ENCODE results near the gene ZNF662. TPM values are rescaled to one million over a fixed set of nuclear protein-coding genes. Genes with fewer than 3 reads are reported as not detected.

Gene ZNF662
- total RNA-seq, 1 donor from 2014 or later: 7.7 TPM

- H3K36me3 ChIP-seq: no peaks in the 10 kb centered on the region
- H3K4me1 ChIP-seq: no peaks in the 10 kb centered on the region
- H3K4me3 ChIP-seq: no peak overlapping the region
- no peak for DNase-seq (ENCODE audit: low spot score in 2 of 2)
- no peak overlapping the region for H3K27ac ChIP-seq
- TF ChIP-seq CTCF (IDR thresholded peaks at IDR 0.05): no peak
- H3K9me3 ChIP-seq: peaks cover 0 to 25% of the 10 kb centered on the region in 2 donors
- intact Hi-C loops (cut with DNase I): no loop called here
- H3K27me3 ChIP-seq: no peaks in the 10 kb centered on the region
Observed at GRCh38 chr3:42923606-42924005, 17.7 kb downstream of the ZNF662 start.

- no peaks in the 10 kb centered on the region for H3K9me3 ChIP-seq
- H3K4me1 ChIP-seq: no peaks in the 10 kb centered on the region
- no peak overlapping the region for H3K4me3 ChIP-seq
- DNase-seq (ENCODE audit: low spot score in 2 of 2): no peak
- H3K36me3 ChIP-seq: no peaks in the 10 kb centered on the region
- intact Hi-C loops (cut with DNase I): no loop called here
- no peaks in the 10 kb centered on the region for H3K27me3 ChIP-seq
- no peak overlapping the region for H3K27ac ChIP-seq
- no peak for TF ChIP-seq CTCF (IDR thresholded peaks at IDR 0.05)
Observed at GRCh38 chr3:42926310-42926709, 20.4 kb downstream of the ZNF662 start.

GRCh38 chr3:42934111-42934510, 28.2 kb downstream of the ZNF662 start:
- H3K4me1 ChIP-seq: no peaks in the 10 kb centered on the region
- DNase-seq (ENCODE audit: low spot score in 2 of 2): no peak
- TF ChIP-seq CTCF (IDR thresholded peaks at IDR 0.05): no peak
- intact Hi-C loops (cut with DNase I): no loop called here
- no peaks in the 10 kb centered on the region for H3K27me3 ChIP-seq
- H3K4me3 ChIP-seq: no peak overlapping the region
- no peaks in the 10 kb centered on the region for H3K9me3 ChIP-seq
- H3K36me3 ChIP-seq: no peaks in the 10 kb centered on the region
- no peak overlapping the region for H3K27ac ChIP-seq

- intact Hi-C loops (cut with DNase I): no loop called here
- no peak overlapping the region for H3K4me3 ChIP-seq
- H3K9me3 ChIP-seq: no peaks in the 10 kb centered on the region
- no peak for TF ChIP-seq CTCF (IDR thresholded peaks at IDR 0.05)
- H3K36me3 ChIP-seq: no peaks in the 10 kb centered on the region
- H3K4me1 ChIP-seq: no peaks in the 10 kb centered on the region
- DNase-seq (ENCODE audit: low spot score in 2 of 2): no peak
- no peaks in the 10 kb centered on the region for H3K27me3 ChIP-seq
- no peak overlapping the region for H3K27ac ChIP-seq
Observed at GRCh38 chr3:42934910-42935309, 29.0 kb downstream of the ZNF662 start.

GRCh38 chr3:42935472-42935871, 29.5 kb downstream of the ZNF662 start:
- no peaks in the 10 kb centered on the region for H3K36me3 ChIP-seq
- no peak for DNase-seq (ENCODE audit: low spot score in 2 of 2)
- no peak for TF ChIP-seq CTCF (IDR thresholded peaks at IDR 0.05)
- H3K4me3 ChIP-seq: no peak overlapping the region
- H3K9me3 ChIP-seq: no peaks in the 10 kb centered on the region
- no peaks in the 10 kb centered on the region for H3K27me3 ChIP-seq
- no peak overlapping the region for H3K27ac ChIP-seq
- intact Hi-C loops (cut with DNase I): no loop called here
- H3K4me1 ChIP-seq: no peaks in the 10 kb centered on the region

Data from ascending aorta (tissue), 2 donors.